ENCODE results near the gene PKDREJ.

PKDREJ gene

DNA sequence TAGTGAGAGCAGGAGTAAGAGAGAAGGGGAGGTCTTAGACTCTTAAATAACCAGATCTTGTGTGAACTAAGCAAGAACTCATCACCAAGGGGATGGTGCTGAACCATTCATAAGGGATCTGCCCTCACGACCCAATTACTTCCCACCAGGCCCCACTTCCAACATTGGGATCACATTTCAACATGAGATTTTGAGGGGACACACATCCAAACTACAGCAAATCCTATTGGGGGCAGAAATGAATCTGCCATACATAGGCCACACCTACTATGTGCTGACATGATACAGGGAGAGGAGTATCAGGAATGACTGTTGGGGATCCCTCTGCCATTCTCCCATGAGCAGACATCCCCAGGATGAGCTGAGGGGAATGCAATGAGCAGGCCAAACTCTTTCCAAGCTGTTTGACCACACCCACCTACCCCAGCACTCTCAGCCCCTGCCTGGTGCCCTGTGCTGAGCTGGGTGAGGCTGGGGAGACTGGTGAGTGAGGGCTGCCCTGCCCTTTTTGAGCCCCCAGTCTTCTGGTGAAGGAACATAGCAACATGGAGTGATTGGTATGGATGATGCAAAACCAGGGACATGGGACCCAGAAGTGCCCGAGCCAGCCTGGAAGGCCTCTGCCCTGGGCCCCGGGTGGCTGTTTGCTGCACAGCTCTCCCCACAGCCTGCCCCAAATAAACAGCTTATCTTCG lies 32.3 kb upstream of the PKDREJ start:
- TF ChIP-seq POLR2A (IDR thresholded peaks at IDR 0.05; ENCODE audit: low read length), result no peak
- TF ChIP-seq GATA1 (IDR thresholded peaks at IDR 0.05; ENCODE audit: low read depth, low read length), result no peak
- peak; percentile 41 to 43 for DNase-seq

- TF ChIP-seq POLR2A (IDR thresholded peaks at IDR 0.05; ENCODE audit: low read length), result no peak
- TF ChIP-seq GATA1 (IDR thresholded peaks at IDR 0.05; ENCODE audit: low read depth, low read length), result no peak
- DNase-seq, result no peak
Observed at GRCh38 chr22:46294784-46295183, 31.6 kb upstream of the PKDREJ start.

GRCh38 chr22:46293577-46294260 lies 30.6 kb upstream of the PKDREJ start:
- no peak for DNase-seq
- TF ChIP-seq GATA1 (IDR thresholded peaks at IDR 0.05; ENCODE audit: low read depth, low read length) (no peak), POLR2A (IDR thresholded peaks at IDR 0.05; ENCODE audit: low read length) (no peak)

GRCh38 chr22:46292732-46293131 lies 29.6 kb upstream of the PKDREJ start:
- DNase-seq, result no peak
- TF ChIP-seq POLR2A (IDR thresholded peaks at IDR 0.05; ENCODE audit: low read length), result no peak
- TF ChIP-seq GATA1 (IDR thresholded peaks at IDR 0.05; ENCODE audit: low read depth, low read length), result no peak

- no peak for DNase-seq
- no peak for TF ChIP-seq GATA1 (IDR thresholded peaks at IDR 0.05; ENCODE audit: low read depth, low read length)
- no peak for TF ChIP-seq POLR2A (IDR thresholded peaks at IDR 0.05; ENCODE audit: low read length)
Observed at GRCh38 chr22:46292173-46292572, 29.0 kb upstream of the PKDREJ start.

DNA sequence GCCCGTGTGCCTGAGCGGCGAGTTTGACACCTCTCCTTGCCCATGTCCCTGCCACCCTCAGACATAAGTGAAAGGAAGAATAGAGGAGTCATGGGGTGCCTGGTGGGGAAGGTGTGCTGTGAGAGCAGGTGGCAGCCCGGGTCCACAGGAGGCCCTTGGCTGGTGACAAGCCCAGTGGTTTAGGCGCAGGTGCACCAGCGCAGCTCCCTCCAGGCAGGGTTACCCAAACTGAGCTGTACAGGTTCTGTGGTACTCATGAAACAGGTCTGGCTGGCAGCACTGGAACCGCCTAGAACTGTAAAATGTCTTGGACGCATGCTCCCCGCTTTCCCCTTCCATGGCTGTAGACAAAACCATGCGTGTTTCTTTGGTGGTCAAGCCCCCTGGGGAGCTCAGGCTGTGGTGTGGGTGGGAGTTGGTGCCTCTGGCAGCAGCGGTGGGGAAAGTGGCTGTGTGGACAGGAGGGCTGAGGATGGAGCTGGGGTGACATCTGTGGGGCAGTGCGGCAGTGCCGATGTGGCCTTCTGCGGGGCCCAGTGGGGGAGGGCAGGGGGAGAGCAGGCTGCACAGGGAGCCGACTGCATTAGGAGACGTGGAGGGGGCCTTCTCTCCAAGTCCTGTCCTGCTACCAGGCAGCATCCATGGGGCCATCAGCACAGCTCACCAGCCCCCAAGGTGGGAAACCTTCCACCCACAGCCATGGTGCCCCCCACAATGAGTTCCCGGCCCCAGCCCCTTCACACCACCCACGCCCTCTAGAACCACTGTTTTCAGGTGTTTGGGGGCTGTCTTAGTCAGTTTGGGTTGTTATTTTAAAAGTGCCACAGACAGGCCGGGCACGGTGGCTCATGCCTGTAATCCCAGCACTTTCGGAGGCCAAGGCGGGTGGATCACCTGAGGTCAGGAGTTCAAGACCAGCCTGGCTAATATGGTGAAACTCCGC lies 28.0 kb upstream of the PKDREJ start:
- TF ChIP-seq POLR2A (IDR thresholded peaks at IDR 0.05; ENCODE audit: low read length), result no peak
- TF ChIP-seq GATA1 (IDR thresholded peaks at IDR 0.05; ENCODE audit: low read depth, low read length), result no peak
- DNase-seq, result no peak

DNA sequence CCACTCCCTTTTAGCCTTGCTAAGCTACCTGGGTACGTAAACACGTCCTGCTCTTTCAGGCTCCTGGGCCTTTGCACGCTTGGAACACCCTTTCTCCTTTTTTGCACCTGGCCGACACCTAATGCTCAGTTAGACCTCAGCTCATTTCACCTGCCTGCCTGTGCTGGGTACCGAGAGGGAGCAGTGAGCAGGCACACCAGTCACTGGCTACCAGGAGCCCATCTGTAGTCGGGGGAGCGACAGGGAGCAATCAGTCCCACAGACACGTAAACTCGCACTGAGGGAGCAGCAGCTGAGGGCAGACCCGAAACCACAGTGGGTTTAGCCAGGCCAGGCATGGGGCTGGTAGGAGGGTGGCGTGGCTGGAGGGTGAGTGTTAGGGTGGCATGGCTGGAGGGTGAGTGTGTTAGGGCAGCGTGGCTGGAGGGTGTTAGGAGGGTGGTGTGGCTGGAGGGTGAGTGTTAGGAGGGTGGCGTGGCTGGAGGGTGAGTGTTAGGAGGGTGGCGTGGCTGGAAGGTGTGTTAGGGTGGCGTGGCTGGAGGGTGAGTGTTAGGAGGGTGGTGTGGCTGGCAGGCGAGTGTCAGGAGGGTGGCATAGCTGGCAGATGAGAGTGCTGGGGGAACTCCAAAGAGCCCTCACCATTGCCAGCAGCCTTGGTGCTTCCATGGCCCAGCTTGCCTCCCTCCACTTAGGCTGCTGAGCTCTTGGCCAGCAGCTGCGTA lies 27.1 kb upstream of the PKDREJ start:
- no peak for DNase-seq
- TF ChIP-seq GATA1 (IDR thresholded peaks at IDR 0.05; ENCODE audit: low read depth, low read length) (no peak), POLR2A (IDR thresholded peaks at IDR 0.05; ENCODE audit: low read length) (no peak)

DNA sequence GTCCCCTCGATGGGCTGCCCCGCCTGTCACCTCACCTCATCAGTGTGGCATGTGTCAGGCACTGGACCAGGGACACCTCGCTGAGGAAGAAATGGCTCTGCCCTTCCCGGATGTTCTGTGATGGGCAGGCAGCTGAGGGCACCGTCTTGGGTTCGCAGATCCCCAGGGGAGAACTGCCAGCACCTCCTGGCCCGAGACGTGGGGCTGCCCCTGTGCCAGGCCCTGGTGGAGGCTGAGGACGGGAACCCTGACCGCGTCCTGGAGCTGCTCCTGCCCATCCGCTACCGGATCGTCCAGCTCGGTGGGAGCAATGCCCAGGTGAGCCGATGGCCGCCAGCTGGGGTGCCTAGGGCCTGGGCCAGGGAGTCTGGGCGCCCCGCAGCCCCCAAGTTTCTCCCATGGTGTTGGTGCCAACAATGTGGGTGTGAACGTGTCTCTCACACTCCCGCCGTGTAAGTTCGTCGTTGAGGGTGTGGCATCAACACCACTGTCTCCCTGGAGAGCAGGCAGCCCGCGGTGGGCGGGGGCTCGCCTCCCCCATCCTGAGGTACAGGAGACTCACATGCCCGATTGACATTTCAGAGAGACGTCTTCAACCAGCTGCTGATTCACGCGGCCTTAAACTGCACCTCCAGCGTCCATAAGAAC lies 26.2 kb upstream of the PKDREJ start:
- DNase-seq, result no peak
- TF ChIP-seq GATA1 (IDR thresholded peaks at IDR 0.05; ENCODE audit: low read depth, low read length), result no peak
- TF ChIP-seq POLR2A (IDR thresholded peaks at IDR 0.05; ENCODE audit: low read length), result no peak

DNA sequence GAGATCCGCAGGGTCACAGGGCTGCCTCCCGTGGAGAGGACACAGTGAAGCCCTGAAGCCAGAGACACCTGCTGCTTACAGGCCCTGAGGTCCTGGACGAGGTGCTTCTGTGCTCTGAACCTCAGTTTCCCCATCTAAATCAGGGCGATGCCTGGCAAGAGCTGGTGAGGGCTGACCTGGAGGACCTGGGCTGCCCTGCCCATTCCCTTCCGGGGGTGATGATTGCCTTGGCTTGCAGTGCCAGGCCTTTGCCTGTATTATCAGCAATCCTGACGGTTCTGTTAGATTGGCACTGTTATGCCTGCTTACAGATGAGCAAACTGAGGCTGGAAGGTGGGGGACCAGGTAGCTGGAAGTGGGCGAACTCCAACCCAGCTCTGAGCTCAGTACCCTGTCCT lies 25.7 kb upstream of the PKDREJ start:
- no peak for TF ChIP-seq GATA1 (IDR thresholded peaks at IDR 0.05; ENCODE audit: low read depth, low read length)
- TF ChIP-seq POLR2A (IDR thresholded peaks at IDR 0.05; ENCODE audit: low read length), result no peak
- no peak for DNase-seq

DNA sequence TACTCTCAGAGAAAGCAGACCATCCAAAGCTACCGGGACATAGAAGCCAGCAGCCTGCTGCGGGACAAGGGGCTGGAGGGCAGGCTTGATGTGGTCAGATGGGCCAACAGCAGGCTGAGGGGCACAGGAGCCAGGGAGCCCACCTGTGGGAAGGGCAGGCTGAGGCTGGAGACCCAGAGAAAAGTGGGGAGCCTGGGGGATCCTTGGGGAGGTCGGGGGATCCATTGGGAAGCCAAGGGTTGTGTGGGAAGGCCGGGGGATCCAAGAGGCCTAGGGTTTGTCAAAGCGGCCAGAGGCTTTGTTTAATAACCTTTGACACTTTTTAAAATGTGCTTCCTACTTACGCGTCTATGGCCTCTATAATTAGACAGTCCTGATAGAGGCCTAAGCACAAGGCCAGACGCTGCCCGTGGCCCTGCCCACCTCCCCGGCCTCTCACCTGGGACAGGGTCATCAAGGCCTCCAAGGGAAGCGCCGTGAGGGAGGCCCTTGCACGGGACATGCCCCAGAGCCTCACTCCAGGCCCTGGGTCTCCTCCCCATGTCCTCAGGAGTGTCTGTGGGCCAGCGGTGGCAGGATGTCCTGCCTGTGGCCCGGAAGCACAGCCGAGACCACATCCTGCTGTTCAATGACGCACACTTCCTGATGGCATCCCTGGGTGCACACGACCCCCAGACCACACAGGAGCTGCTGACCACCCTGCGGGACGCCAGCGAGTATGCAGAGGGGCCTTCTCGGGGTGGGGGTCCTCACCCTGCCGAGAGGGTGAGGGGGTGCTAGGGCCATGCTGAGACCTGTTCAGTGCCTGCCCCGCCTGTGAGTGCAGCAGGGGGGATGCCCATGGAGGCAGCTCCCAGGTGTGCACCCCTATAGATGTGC lies 25.0 kb upstream of the PKDREJ start:
- DNase-seq, result no peak
- TF ChIP-seq POLR2A (IDR thresholded peaks at IDR 0.05; ENCODE audit: low read length), result peak; percentile 3
- no peak for TF ChIP-seq GATA1 (IDR thresholded peaks at IDR 0.05; ENCODE audit: low read depth, low read length)

DNA sequence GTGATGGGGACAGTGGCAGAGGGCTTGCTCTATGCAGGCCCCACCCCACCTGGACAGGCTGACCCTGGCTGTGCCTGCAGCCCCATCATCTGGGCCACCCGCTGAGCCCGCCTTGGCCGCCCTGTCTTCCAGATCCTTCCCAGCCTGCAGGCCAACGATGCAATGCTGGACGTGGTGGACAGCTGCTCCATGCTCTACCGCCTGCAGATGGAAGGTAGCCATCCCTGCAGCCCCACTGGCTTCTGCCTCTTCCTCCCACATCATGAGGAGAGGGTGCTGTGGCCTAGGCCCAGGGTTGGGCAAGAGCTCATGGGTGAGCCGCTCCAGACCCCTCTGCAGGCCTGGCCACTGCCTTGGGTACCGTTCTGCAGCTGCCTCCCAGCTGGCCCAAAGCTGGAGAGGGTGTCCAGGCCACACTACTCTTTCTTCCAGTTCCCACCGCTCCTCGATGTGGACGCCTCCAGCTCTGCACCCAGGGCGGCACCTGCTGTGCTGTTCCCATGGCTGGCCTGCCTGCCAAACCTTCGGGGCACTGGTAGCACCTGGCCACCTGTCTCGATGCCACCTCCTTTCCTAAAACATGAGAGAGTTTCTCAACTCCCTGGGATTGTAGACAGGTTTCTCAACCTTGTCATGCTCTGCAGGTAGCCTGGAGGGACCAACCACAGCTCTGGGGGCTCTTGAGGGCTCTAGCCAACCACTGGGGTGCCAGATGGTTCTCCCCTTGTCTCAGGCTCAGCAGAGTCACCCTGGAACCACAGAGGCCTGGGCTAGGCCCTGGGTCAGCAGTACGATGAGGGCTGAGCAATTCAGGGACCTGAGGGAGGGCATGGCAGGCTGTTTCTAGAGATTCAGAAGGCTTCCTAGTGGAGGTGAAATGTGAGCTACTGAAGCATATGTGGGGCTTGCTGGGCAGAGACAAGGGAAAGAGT lies 24.1 kb upstream of the PKDREJ start:
- no peak for TF ChIP-seq POLR2A (IDR thresholded peaks at IDR 0.05; ENCODE audit: low read length)
- no peak for TF ChIP-seq GATA1 (IDR thresholded peaks at IDR 0.05; ENCODE audit: low read depth, low read length)
- no peak for DNase-seq
